ENCODE results near the gene ERFE. TPM values are rescaled to one million over a fixed set of nuclear protein-coding genes. Genes with fewer than 3 reads are reported as not detected.

Gene ERFE
- polyA plus RNA-seq, 3 donors = 8.6 to 10.2 (median 8.9) TPM

GRCh38 chr2:238124488-238125126 lies 34.2 kb upstream of the ERFE start:
- no peak for DNase-seq (ENCODE audit: extremely low read depth in 1 of 11, low read depth in 9 of 11, low spot score in 4 of 11)

- no peak for DNase-seq (ENCODE audit: extremely low read depth in 1 of 11, low read depth in 9 of 11, low spot score in 4 of 11)
Measured at GRCh38 chr2:238125127-238125885, 33.5 kb upstream of the ERFE start.

- no peak for DNase-seq (ENCODE audit: extremely low read depth in 1 of 11, low read depth in 9 of 11, low spot score in 4 of 11)
Measured at GRCh38 chr2:238126338-238126737, 32.4 kb upstream of the ERFE start.

GRCh38 chr2:238126775-238127164 lies 32.0 kb upstream of the ERFE start:
- no peak for DNase-seq (ENCODE audit: extremely low read depth in 1 of 11, low read depth in 9 of 11, low spot score in 4 of 11)

- DNase-seq (ENCODE audit: extremely low read depth in 1 of 11, low read depth in 9 of 11, low spot score in 4 of 11) = peak in 2 of 11 donors; percentile 49 to 62
Measured at GRCh38 chr2:238127165-238128060, 31.4 kb upstream of the ERFE start.

GRCh38 chr2:238128061-238128440 lies 30.7 kb upstream of the ERFE start:
- DNase-seq (ENCODE audit: extremely low read depth in 1 of 11, low read depth in 9 of 11, low spot score in 4 of 11) = no peak

- DNase-seq (ENCODE audit: extremely low read depth in 1 of 11, low read depth in 9 of 11, low spot score in 4 of 11) = no peak
Measured at GRCh38 chr2:238128534-238129001, 30.2 kb upstream of the ERFE start.

- DNase-seq (ENCODE audit: extremely low read depth in 1 of 11, low read depth in 9 of 11, low spot score in 4 of 11) = no peak
Measured at GRCh38 chr2:238129166-238130010, 29.4 kb upstream of the ERFE start.

- DNase-seq (ENCODE audit: extremely low read depth in 1 of 11, low read depth in 9 of 11, low spot score in 4 of 11) = no peak
Measured at GRCh38 chr2:238130111-238130695, 28.6 kb upstream of the ERFE start.

GRCh38 chr2:238130696-238131628 lies 27.8 kb upstream of the ERFE start:
- DNase-seq (ENCODE audit: extremely low read depth in 1 of 11, low read depth in 9 of 11, low spot score in 4 of 11) = no peak

- no peak for DNase-seq (ENCODE audit: extremely low read depth in 1 of 11, low read depth in 9 of 11, low spot score in 4 of 11)
Measured at GRCh38 chr2:238131761-238132462, 26.9 kb upstream of the ERFE start.

- DNase-seq (ENCODE audit: extremely low read depth in 1 of 11, low read depth in 9 of 11, low spot score in 4 of 11) = no peak
Measured at GRCh38 chr2:238132463-238133450, 26.0 kb upstream of the ERFE start.

GRCh38 chr2:238133499-238134392 lies 25.0 kb upstream of the ERFE start:
- DNase-seq (ENCODE audit: extremely low read depth in 1 of 11, low read depth in 9 of 11, low spot score in 4 of 11) = no peak

GRCh38 chr2:238134393-238134785 lies 24.4 kb upstream of the ERFE start:
- DNase-seq (ENCODE audit: extremely low read depth in 1 of 11, low read depth in 9 of 11, low spot score in 4 of 11) = no peak

Data from renal cortex interstitium (tissue), 11 donors.